K562 (cell line): ENCODE results near the gene PPP2R2D. TPM values are rescaled to one million over a fixed set of nuclear protein-coding genes. Genes with fewer than 3 reads are reported as not detected.

Experiments
- ATF7 ChIP-seq: fragments of 450-650 bp; IDR thresholded peaks from 2 replicates; pipeline ENCODE4 v1.7.1; 2014; ENCODE audit warnings: mild to moderate bottlenecking, moderate library complexity
- BHLHE40 ChIP-seq: IDR thresholded peaks from 2 replicates; pipeline ENCODE4 v1.6.1; 2011; ENCODE audit warnings: low read length, improper control_type of control experiment
- BMI1 ChIP-seq: fragments of 150-350 bp; IDR thresholded peaks from 2 replicates; pipeline ENCODE4 v1.6.1; 2014; ENCODE audit warnings: low read length
- CC2D1A ChIP-seq: fragments of 450-650 bp; IDR thresholded peaks from 2 replicates; pipeline ENCODE4 v1.6.1; 2017; ENCODE audit warnings: mild to moderate bottlenecking
- CTBP1 ChIP-seq: fragments of 450-650 bp; IDR thresholded peaks from 2 replicates; pipeline ENCODE4 v1.6.1; 2016; ENCODE audit warnings: borderline replicate concordance
- CXXC5 ChIP-seq: fragments of 250-450 bp; sonication (Bioruptor Pico); IDR thresholded peaks from 2 replicates; pipeline ENCODE4 v1.8.0; 2022; ENCODE audit warnings: inconsistent platforms, mild to moderate bottlenecking, moderate library complexity
- ERF ChIP-seq: fragments of 450-650 bp; formaldehyde crosslinking; IDR thresholded peaks from 2 replicates; pipeline ENCODE4 v1.4.0; 2020; ENCODE audit warnings: mild to moderate bottlenecking, mixed read lengths
- FOXP1 ChIP-seq: sonication (generic); formaldehyde crosslinking; IDR thresholded peaks from 2 replicates; pipeline ENCODE4 v1.8.0; 2022; ENCODE audit warnings: mild to moderate bottlenecking, missing genetic modification reagents
- L3MBTL2 ChIP-seq: fragments of 450-650 bp; IDR thresholded peaks from 2 replicates; pipeline ENCODE4 v1.6.1; 2016; ENCODE audit warnings: mild to moderate bottlenecking, moderate library complexity
- NUFIP1 ChIP-seq: fragments of 450-650 bp; IDR thresholded peaks from 2 replicates; pipeline ENCODE4 v1.6.1; 2018; ENCODE audit not compliant: partially characterized antibody
- PML ChIP-seq: IDR thresholded peaks from 2 replicates; pipeline ENCODE4 v1.6.1; 2012; ENCODE audit warnings: low read length, inconsistent platforms
- PYGO2 ChIP-seq: fragments of 450-650 bp; IDR thresholded peaks from 2 replicates; pipeline ENCODE4 v1.6.1; 2016; ENCODE audit warnings: mild to moderate bottlenecking, missing genetic modification characterization, moderate library complexity, missing compliant biosample characterization
- XRCC5 ChIP-seq: fragments of 200-400 bp; formaldehyde crosslinking; IDR thresholded peaks from 2 replicates; pipeline ENCODE4 v1.6.1; 2017; ENCODE audit warnings: low read depth, mild to moderate bottlenecking, low read length
- polyA plus RNA-seq, 8 experiments: library from polyadenylated mRNA; depleted of rRNA in 4 of 8; stranded (reverse) in 5 of 8; unstranded in 3 of 8; fragments of >200 nt; fragmentation: Nextera tagmentation in 2 of 8; fragmentation: Illumina TruSeq in 1 of 8; extraction: Ambion mirVana in 2 of 8; extraction: Trizol in 1 of 8; gene quantifications; 2 replicates each; pipeline versions ENCODE4 v1.2.1 to v1.2.3, GENCODE V29; 2011 to 2014; ENCODE audit warnings: inconsistent platforms in 1 of 8, missing spikeins in 1 of 8
- total RNA-seq, 7 experiments: library from RNA; depleted of rRNA in 6 of 7; stranded (reverse); fragments of >200 nt in 6 of 7; fragmentation: Illumina TruSeq in 2 of 7; extraction: Trizol in 2 of 7; gene quantifications; 2 replicates each; pipeline versions ENCODE4 v1.2.1 to v1.2.3, GENCODE V29; 2011 to 2021; ENCODE audit warnings: low replicate concordance in 1 of 7
- TF ChIP-seq, protein P1 (sequence below), 2 experiments: IDR thresholded peaks in 1 of 2; conservative IDR thresholded peaks in 1 of 2; 2 replicates each; pipeline ENCODE4 v1.6.1; 2016; ENCODE audit warnings: low read depth in 2 of 2, mild to moderate bottlenecking in 1 of 2, missing compliant biosample characterization in 1 of 2, missing genetic modification characterization in 1 of 2, moderate library complexity in 1 of 2
- TF ChIP-seq, protein P2 (sequence below): fragments of 200-800 bp; sonication (Bioruptor generic); IDR thresholded peaks from 2 replicates; pipeline ENCODE4 v1.6.1; 2017; ENCODE audit warnings: missing genetic modification characterization, missing compliant biosample characterization
- TF ChIP-seq, protein P3 (sequence below): sonication (generic); formaldehyde crosslinking; IDR thresholded peaks from 2 replicates; pipeline ENCODE4 v1.8.0; 2022; ENCODE audit warnings: missing genetic modification reagents, mild to moderate bottlenecking, moderate library complexity, borderline replicate concordance
- TF ChIP-seq, protein P4 (sequence below), 2 experiments: IDR thresholded peaks; 2 replicates each; pipeline ENCODE4 v1.6.1; 2012; ENCODE audit warnings: improper control_type of control experiment in 2 of 2, low read depth in 2 of 2, low read length in 2 of 2, borderline replicate concordance in 1 of 2
- TF ChIP-seq, protein P5 (sequence below): conservative IDR thresholded peaks from 2 replicates; pipeline ENCODE4 v1.6.1; 2011; ENCODE audit warnings: low read depth, mild to moderate bottlenecking, low read length; ENCODE audit not compliant: control insufficient read depth

Gene PPP2R2D
- total and polyA plus RNA-seq, 9 of the 15 experiments (the other 6 are each of a cell fraction or from before 2014, with no cell fraction given) = 1.9 to 37.0 (median 26.8) TPM

DNA sequence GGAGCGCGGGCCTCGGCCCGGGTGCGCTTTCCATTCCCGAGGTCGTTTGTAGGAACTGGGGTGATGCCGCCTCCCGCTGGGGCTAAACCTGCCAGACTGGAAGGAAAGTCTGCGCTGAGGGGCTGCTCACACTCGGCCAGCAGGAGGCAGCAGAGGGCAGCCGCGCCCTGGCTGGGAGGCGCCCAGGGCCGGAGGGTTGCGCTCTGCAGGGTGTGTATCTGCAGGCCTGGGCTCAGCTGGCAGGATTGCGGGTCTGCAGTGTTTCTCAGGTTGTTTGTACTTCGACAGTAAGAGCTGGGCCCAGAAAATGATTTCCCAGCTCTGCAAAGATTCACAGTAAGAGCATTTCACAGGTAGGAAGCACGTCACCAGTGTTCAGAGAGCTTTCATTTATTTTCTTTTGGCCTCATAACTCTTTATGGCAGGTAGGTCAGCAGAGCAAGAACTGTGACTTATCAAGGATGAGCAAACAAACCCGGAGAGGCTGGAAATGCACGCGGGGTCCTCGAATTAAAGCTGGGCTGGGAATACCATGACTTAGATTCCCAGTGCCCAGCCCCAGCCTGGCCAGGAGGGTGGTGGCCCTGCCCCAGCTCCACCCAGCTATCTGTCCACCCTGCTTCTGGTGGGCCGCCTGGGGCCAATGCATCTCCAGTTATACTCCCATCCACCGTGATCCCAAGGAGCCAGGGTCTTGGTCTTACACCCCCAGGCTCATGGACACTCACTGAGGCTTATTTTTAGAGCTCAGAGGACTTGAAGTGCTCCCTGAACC is 15.2 kb upstream of the PPP2R2D start (continued):
- TF ChIP-seq, protein P1, sequence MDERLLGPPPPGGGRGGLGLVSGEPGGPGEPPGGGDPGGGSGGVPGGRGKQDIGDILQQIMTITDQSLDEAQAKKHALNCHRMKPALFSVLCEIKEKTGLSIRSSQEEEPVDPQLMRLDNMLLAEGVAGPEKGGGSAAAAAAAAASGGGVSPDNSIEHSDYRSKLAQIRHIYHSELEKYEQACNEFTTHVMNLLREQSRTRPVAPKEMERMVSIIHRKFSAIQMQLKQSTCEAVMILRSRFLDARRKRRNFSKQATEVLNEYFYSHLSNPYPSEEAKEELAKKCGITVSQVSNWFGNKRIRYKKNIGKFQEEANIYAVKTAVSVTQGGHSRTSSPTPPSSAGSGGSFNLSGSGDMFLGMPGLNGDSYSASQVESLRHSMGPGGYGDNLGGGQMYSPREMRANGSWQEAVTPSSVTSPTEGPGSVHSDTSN (CRISPR knock-in tag; IDR thresholded peaks at IDR 0.05; ENCODE audit: low read depth) = no peak
- TF ChIP-seq, protein P1 (tag; conservative IDR thresholded peaks at IDR 0.05; ENCODE audit: low read depth) = 0 out of 2 replicates have a peak, but pooled peaks have one; percentile 25
- TF ChIP-seq, protein P2, sequence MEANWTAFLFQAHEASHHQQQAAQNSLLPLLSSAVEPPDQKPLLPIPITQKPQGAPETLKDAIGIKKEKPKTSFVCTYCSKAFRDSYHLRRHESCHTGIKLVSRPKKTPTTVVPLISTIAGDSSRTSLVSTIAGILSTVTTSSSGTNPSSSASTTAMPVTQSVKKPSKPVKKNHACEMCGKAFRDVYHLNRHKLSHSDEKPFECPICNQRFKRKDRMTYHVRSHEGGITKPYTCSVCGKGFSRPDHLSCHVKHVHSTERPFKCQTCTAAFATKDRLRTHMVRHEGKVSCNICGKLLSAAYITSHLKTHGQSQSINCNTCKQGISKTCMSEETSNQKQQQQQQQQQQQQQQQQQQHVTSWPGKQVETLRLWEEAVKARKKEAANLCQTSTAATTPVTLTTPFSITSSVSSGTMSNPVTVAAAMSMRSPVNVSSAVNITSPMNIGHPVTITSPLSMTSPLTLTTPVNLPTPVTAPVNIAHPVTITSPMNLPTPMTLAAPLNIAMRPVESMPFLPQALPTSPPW = 0 out of 2 replicates have a peak, but pooled peaks have one; percentile 14
- TF ChIP-seq L3MBTL2 (peak; percentile 34; the same call in 1 of the 2 replicates), XRCC5 (peak; percentile 87), CTBP1 (peak; percentile 57; the same call in 1 of the 2 replicates), ERF (CRISPR knock-in tag) (no peak), BMI1 (no peak), NUFIP1 (no peak), ATF7 (peak; percentile 28; the same call in 1 of the 2 replicates), PYGO2 (tag) (no peak), CC2D1A (0 out of 2 replicates have a peak, but pooled peaks have one; percentile 27), BHLHE40 (0 out of 2 replicates have a peak, but pooled peaks have one; percentile 24), FOXP1 (CRISPR knock-in tag) (no peak), PML (no peak), CXXC5 (CRISPR knock-in tag) (peak; percentile 39; the same call in 1 of the 2 replicates)
- TF ChIP-seq, protein P3, sequence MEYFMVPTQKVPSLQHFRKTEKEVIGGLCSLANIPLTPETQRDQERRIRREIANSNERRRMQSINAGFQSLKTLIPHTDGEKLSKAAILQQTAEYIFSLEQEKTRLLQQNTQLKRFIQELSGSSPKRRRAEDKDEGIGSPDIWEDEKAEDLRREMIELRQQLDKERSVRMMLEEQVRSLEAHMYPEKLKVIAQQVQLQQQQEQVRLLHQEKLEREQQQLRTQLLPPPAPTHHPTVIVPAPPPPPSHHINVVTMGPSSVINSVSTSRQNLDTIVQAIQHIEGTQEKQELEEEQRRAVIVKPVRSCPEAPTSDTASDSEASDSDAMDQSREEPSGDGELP (CRISPR knock-in tag) = peak; percentile 71
- TF ChIP-seq, protein P4, sequence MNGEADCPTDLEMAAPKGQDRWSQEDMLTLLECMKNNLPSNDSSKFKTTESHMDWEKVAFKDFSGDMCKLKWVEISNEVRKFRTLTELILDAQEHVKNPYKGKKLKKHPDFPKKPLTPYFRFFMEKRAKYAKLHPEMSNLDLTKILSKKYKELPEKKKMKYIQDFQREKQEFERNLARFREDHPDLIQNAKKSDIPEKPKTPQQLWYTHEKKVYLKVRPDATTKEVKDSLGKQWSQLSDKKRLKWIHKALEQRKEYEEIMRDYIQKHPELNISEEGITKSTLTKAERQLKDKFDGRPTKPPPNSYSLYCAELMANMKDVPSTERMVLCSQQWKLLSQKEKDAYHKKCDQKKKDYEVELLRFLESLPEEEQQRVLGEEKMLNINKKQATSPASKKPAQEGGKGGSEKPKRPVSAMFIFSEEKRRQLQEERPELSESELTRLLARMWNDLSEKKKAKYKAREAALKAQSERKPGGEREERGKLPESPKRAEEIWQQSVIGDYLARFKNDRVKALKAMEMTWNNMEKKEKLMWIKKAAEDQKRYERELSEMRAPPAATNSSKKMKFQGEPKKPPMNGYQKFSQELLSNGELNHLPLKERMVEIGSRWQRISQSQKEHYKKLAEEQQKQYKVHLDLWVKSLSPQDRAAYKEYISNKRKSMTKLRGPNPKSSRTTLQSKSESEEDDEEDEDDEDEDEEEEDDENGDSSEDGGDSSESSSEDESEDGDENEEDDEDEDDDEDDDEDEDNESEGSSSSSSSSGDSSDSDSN (IDR thresholded peaks at IDR 0.05; ENCODE audit: borderline replicate concordance in 1 of 2, low read depth in 2 of 2, low read length in 2 of 2) = peak in 1 of 2 experiments; percentile 45; a peak in 1 of 4 replicates
- TF ChIP-seq, protein P5, sequence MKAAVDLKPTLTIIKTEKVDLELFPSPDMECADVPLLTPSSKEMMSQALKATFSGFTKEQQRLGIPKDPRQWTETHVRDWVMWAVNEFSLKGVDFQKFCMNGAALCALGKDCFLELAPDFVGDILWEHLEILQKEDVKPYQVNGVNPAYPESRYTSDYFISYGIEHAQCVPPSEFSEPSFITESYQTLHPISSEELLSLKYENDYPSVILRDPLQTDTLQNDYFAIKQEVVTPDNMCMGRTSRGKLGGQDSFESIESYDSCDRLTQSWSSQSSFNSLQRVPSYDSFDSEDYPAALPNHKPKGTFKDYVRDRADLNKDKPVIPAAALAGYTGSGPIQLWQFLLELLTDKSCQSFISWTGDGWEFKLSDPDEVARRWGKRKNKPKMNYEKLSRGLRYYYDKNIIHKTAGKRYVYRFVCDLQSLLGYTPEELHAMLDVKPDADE = no peak
